NB4 (cell line): ENCODE measurements around the gene PPM1L.

Experiments
- DNase-seq: peaks from one replicate; pipeline ENCODE4 v3.0.0; 2010; ENCODE audit warnings: low read depth
- H3K4me3 ChIP-seq: one replicate; pipeline ENCODE4 v1.5.1; 2011; ENCODE audit warnings: mild to moderate bottlenecking, low read depth, low read length, moderate library complexity
- MAX ChIP-seq: IDR thresholded peaks from 2 replicates; pipeline ENCODE4 v1.6.1; 2011; ENCODE audit warnings: low read depth, low read length
- MYC ChIP-seq: IDR thresholded peaks from 2 replicates; pipeline ENCODE4 v1.6.1; 2011; ENCODE audit warnings: low read depth, low read length
- POLR2A ChIP-seq: IDR thresholded peaks from 2 replicates; pipeline ENCODE4 v1.6.1; 2011; ENCODE audit warnings: mild to moderate bottlenecking; ENCODE audit not compliant: insufficient read length; ENCODE audit errors: extremely low read depth
- TF ChIP-seq, protein P1 (sequence below): IDR thresholded peaks from one replicate; pipeline ENCODE4 v1.5.1; 2012; ENCODE audit warnings: low read depth, low read length

The PPM1L gene

DNA sequence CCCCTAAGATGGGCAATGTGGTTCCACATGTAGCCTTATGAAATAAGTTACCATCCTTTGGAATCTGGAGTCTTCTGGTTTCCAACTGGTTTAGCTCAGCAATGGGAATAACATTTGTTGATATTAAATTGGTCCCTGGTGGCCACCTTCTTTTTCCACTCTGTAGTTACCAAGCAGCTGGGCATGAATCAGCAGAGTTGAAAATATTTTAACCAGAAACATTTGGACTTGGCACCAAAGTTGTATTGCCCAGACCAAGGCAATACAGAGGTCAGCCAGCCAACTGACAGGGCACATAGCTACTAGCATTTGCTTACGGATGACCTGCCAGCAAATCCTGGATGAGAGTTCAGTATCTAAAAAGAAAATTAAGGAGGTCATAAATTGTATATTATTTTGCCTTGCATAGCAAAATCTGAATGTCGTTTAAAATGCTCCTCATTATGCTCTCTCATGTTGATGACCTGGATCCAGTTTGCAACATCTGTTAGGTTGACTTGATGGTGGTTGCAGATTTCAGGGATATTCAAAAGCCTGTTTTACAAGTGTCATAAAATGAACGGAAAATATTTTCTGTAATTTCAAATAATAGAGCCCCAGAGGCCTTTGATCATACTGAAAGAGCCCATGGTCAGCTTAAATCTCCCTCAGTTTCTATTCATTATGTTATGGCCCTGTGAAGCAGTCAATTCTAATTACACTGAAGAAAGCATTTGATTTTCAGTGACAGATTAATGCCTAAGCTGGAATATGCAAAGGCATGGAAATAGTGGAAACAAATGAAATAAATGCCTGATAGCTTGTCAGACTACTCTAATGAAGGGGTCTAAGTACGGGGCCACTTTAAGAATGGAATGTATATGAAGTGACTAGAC lies 54.6 kb downstream of the PPM1L start:
- no peak overlapping the region for H3K4me3 ChIP-seq
- DNase-seq = no peak
- TF ChIP-seq MYC = no peak
- no peak for TF ChIP-seq POLR2A
- TF ChIP-seq, protein P1, sequence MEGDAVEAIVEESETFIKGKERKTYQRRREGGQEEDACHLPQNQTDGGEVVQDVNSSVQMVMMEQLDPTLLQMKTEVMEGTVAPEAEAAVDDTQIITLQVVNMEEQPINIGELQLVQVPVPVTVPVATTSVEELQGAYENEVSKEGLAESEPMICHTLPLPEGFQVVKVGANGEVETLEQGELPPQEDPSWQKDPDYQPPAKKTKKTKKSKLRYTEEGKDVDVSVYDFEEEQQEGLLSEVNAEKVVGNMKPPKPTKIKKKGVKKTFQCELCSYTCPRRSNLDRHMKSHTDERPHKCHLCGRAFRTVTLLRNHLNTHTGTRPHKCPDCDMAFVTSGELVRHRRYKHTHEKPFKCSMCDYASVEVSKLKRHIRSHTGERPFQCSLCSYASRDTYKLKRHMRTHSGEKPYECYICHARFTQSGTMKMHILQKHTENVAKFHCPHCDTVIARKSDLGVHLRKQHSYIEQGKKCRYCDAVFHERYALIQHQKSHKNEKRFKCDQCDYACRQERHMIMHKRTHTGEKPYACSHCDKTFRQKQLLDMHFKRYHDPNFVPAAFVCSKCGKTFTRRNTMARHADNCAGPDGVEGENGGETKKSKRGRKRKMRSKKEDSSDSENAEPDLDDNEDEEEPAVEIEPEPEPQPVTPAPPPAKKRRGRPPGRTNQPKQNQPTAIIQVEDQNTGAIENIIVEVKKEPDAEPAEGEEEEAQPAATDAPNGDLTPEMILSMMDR = no peak
- TF ChIP-seq MAX = no peak

DNA sequence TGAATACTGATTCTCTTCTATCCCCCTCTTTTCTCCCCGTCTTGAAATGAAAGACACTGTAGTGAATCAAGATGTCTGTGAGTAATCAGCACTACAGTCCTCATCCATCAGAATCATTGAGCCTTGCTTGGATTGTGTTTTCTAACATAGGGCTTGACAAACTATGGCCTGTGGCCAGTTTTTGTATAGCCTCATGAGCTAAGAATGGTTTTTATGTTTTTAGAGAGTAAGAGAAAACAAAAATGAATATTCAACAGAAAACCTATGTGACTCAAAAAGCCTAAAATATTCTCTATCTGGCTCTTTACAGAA lies 55.2 kb downstream of the PPM1L start:
- no peak for DNase-seq
- H3K4me3 ChIP-seq = no peak overlapping the region
- TF ChIP-seq MAX = no peak
- no peak for TF ChIP-seq MYC
- no peak for TF ChIP-seq POLR2A
- TF ChIP-seq, protein P1 = no peak

GRCh38 chr3:160812304-160812703 lies 56.3 kb downstream of the PPM1L start:
- TF ChIP-seq, protein P1 = no peak
- no peak for TF ChIP-seq MYC
- TF ChIP-seq POLR2A = no peak
- no peak for TF ChIP-seq MAX
- no peak overlapping the region for H3K4me3 ChIP-seq
- DNase-seq = no peak

DNA sequence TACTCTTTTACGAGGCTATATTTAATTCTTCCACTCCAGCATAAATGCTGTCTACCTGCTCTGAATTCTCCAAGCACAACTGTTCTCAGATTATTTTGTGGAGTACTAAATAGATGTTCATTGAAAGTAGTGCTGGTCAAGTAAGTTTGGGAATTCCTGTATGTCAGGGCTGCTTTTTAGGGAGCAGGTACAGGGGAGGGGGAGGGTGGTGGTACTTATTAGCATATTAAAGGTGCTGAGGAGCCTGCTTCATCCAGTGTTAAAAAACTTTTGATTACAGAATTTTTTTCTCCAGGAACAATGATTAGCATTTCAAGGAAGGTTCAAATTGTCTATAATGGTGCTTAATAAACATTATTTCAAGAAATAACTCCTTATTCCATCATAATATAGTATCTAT lies 59.2 kb downstream of the PPM1L start:
- TF ChIP-seq POLR2A (no peak), MYC (no peak), MAX (no peak)
- TF ChIP-seq, protein P1 = no peak
- no peak overlapping the region for H3K4me3 ChIP-seq
- no peak for DNase-seq

DNA sequence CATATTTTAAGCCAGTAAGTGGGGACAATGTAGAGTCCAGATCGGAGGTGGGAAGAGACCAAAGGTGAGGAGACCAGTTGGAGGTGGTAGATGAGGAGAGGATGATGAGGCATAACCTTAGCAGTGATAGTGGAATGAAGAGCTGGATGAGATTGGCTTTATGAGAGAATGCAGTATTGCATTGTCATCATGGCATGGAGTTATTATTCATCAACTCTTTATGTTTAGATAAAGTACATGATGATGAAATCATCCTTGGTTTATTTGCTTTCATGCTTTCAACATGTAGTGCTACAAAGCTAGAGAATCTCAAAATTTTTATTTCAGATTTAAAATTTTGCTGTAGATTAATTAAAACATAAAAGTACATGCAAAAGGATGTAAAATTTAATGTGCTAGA lies 64.0 kb downstream of the PPM1L start:
- no peak for DNase-seq
- TF ChIP-seq MYC (no peak), POLR2A (no peak), MAX (no peak)
- TF ChIP-seq, protein P1 = no peak
- no peak overlapping the region for H3K4me3 ChIP-seq

DNA sequence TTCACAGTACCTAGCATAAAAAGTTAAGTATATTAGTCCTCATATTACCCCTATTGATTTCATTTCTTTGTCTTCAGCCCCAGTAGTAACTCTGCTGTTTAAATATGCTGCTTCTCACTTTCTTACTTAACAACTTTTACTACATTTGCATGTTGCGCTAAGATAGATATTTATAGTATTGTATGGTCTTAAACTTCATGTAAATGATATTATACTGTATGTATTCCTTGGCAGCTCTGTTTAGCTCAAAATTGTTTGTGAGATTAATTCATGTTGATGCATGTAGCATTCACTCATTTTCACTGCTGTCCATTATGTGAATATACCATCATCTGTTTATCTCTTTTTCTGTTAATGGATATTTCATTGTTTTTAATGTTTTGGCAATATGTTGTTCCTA lies 64.4 kb downstream of the PPM1L start:
- H3K4me3 ChIP-seq = no peak overlapping the region
- no peak for DNase-seq
- TF ChIP-seq POLR2A (no peak), MYC (no peak)
- TF ChIP-seq, protein P1 = no peak
